ENCODE data around the gene SNX6.
"Not testable (repeated sequence)": the region's sequence is repeated elsewhere in the genome, so short reads cannot be mapped to it uniquely, and the experiment has no call there.

Gene SNX6

DNA sequence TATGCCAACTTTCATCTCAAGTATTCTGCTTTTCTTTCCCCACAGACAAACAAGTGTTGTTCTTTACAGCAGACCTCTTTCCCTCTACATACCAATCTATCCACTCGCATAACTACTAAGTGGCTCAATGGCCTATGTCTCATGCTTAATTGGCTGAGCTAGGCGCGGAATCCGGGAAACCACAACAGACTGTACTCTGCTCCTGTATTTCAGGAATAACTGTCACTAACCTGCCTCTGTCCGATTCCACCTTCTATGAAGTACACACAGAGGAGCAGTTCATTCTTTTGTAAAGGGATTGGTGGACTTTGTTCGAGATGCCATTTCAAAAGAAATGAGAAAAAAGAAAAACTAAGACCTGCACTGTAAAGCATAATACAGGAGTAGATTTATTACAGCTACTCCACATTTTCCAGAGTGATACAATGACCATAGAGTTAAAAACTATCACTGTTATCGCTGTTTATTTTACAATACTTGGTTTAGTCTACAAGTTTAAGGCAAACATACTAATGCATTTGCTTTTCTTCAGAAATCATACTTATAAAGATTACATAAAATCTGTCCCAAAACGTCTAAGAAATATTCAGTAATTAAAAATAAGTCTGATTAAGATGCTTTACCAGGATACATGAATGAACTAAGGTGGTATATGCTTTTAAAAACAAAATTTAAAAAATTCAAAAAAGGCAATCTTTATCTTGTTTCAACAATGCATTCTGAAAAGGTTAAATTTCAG lies 67.7 kb downstream of the SNX6 start:
- DNase-seq = not testable (repeated sequence)

DNA sequence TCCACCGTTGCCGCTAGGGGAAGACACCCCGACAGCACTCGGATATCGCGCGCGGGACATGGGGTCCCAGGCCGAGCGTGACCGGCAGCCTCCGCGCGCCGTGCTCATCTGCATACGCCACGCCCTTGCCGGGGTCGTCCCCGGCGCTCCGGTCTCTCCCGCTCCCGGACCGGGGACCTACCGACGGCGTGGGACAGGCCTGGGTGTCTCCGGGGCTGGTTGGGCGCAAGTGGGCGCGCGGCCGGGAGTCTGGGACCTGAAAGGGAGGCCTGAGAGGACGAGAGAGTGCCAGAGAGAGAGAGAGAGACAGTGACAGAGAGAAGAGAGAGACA lies 73.5 kb downstream of the SNX6 start:
- DNase-seq = not testable (repeated sequence)

DNA sequence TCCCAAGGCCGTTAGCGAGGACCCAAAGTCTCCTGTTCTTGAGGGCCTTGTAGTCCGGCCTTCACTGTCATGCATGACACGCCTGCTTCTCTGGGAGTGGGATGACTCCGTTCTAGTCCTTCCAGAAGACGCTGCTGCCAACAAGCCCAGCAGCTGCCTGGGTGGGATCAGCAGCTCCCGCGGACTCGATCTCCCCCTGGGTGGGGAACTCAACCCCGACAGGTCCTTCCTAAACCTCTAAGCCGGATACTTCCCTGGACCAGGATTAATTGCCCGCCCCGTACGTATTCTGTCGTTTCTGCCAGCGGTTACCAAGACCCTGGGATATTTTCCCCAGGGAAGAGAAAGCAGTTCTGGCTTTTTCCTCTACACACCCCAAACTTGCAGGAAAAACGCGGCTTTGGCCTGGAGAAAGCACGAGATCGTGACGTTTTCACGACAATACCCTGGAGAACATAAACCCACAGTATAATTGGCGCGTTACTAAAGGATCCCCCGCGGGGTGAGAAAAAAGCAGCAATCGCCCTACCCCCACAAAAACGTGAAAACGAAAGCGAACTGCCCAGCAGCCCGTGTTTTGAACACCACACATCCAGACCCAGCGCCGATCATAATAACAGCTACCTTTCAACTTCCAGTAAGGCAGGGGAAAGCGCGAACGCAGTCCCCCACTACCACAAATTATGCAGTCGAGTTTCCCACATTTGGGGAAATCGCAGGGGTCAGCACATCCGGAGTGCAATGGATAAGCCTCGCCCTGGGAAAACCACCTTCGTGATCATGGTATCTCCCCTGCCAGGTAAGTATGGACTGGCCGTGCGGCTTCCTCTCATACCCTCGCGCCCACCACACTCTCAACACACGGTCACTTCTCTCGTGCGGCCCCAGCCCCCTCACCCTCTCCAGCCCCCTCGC lies 74.1 kb downstream of the SNX6 start:
- not testable (repeated sequence) for DNase-seq

DNA sequence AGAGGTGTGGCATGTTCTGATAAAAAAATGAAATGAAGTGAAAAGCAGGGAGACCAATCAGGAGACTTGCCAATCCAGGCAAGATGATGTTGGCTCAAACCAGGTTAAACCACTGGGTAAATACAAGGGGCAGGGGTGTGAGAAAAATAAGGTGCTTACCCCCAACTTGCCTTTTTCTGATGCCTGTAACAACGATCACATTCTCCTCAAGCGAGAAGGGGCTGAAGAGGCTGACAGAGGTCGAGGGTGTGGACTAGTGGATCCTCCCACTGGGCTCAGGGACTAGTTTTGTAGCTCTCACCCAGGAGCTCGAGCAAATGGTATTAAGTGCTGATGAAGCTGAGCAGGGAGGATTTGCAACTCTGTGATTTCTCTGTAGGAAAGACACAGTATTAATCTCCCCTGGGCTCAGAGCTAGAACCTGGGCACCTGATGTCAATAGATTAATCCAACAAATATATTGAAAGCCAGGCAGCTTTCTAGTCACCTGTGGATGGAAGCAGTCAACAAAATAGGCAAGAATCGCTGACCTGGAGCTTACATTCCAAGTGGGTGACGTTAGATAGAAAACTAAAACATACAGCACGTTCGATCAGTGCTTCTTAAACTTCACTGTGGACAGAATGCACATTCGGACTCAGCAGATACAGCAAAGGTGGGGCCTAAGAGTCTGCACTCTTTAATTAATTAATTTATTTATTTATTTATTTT lies 75.3 kb downstream of the SNX6 start:
- DNase-seq = no peak

DNA sequence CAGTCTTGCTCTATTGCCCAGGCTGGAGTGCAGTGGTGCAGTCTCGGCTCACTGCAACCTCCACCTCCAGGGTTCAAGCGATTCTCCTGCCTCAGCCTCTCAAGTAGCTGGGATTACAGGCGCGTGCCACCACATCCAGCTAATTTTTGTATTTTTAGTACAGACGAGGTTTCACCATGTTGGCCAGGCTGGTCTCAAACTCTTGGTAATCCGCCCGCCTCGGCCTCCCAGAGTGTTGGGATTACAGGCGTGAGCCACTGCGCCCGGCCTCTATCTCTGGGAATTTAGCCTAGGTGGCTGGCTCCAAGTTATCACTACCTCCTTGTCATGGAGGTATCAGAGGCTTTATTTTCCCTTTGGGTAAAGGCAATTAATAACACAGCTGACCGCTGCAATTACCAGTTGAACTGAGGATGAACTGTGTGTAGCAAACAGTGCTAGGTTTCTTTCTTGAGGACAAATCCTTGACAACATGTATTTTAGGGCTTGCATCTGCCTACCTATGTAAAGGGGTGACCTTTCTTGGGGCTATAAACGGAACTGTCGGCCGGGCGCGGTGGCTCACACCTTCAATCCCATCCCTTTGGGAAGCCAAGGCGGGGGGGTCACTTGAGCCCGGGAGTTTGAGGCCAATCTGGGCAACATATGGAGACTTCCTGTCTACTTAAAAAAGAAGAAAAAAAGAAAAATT lies 80.5 kb downstream of the SNX6 start:
- DNase-seq = not testable (repeated sequence)

DNA sequence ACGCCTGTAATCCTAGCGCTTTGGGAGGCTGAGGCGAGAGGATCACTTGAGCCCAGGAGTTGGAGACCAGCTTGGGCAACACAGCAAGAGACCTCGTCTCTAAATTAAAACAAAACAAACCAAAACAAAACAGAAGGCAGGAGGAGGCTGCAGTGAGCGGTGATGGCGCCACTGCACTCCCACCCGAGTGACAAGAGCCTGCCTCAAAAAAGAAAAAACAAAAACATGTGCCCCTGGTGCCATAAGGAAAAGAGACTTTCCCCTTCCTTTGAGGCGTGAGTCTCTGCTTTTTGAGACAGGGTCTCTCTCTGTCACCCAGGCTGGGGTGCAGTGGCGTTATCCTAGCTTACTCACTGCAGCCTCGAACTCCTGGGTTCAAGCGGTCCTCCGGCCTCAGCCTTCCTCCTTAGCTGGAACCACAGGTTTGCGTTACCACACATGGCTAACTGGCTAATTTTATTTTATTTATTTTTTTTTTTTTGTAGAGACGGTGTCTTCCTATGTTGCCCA lies 81.4 kb downstream of the SNX6 start:
- no peak for DNase-seq

DNA sequence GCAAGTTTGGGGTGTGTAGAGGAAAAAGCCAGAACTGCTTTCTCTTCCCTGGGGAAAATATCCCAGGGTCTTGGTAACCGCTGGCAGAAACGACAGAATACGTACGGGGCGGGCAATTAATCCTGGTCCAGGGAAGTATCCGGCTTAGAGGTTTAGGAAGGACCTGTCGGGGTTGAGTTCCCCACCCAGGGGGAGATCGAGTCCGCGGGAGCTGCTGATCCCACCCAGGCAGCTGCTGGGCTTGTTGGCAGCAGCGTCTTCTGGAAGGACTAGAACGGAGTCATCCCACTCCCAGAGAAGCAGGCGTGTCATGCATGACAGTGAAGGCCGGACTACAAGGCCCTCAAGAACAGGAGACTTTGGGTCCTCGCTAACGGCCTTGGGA lies 82.8 kb downstream of the SNX6 start:
- DNase-seq = not testable (repeated sequence)

DNA sequence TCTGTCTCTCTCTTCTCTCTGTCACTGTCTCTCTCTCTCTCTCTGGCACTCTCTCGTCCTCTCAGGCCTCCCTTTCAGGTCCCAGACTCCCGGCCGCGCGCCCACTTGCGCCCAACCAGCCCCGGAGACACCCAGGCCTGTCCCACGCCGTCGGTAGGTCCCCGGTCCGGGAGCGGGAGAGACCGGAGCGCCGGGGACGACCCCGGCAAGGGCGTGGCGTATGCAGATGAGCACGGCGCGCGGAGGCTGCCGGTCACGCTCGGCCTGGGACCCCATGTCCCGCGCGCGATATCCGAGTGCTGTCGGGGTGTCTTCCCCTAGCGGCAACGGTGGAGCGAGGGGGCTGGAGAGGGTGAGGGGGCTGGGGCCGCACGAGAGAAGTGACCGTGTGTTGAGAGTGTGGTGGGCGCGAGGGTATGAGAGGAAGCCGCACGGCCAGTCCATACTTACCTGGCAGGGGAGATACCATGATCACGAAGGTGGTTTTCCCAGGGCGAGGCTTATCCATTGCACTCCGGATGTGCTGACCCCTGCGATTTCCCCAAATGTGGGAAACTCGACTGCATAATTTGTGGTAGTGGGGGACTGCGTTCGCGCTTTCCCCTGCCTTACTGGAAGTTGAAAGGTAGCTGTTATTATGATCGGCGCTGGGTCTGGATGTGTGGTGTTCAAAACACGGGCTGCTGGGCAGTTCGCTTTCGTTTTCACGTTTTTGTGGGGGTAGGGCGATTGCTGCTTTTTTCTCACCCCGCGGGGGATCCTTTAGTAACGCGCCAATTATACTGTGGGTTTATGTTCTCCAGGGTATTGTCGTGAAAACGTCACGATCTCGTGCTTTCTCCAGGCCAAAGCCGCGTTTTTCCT lies 83.4 kb downstream of the SNX6 start:
- DNase-seq = not testable (repeated sequence)

DNA sequence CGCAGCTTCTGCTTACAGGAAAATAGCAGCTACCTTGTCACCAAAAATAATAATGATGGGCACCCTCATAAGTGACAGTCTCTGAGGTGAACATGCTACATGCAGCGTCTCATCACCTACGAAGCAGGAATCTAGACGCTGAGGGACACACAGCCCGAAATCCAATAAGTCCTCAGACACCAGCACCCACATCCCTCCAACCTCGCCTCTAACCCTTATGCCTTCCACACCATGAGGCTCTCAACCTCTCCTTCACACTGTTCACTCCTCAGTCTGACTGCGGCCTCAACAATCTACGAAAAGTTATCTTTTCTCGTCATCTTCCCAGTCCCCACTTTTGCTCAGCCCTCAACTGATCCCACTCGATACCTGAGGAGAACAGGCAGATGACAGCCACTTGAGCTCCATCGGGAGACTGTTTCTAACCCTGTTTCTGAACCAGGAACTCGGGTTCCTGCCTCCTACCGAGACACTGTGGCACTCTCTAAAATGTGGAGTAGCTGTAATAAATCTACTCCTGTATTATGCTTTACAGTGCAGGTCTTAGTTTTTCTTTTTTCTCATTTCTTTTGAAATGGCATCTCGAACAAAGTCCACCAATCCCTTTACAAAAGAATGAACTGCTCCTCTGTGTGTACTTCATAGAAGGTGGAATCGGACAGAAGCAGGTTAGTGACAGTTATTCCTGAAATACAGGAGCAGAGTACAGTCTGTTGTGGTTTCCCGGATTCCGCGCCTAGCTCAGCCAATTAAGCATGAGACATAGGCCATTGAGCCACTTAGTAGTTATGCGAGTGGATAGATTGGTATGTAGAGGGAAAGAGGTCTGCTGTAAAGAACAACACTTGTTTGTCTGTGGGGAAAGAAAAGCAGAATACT lies 89.5 kb downstream of the SNX6 start:
- not testable (repeated sequence) for DNase-seq

DNA sequence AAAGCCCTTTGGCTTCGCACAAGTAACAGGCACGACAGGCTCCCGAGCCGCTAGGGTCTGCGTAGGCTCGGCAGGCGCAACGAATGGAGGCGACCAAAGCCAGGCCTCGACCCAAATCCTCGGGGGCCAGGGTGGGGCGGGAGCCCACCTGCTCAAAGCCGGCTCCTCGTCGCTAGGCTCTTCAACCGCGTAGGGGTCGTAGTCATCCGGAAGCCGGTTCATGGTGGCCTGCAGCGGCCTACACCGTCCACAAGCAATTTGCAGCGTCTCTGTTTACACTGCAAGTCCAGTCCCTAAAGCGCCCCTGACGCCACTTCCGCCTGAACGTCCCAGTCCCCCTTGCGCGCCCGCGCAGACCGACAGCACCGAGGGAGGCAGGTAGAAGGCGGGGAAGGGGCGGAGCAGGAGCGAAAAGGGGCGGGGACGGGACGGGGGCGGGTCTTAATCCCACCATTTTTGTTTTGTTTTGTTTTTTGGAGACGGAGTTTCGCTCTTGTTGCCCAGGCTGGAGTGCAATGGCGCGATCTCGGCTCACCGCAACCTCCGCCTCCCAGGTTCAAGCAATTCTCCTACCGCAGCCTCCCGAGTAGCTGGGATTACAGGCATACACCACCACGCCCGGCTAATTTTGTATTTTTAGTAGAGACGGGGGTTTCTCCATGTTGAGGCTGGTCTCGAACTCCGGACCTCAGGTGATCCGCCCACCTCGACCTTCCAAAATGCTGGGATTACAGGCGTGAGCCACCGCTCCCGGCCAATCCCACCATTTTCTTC lies 90.4 kb downstream of the SNX6 start, which contains the start of gene EAPP:
Gene EAPP (minus strand): TSS at position 295 of the 774 bp plus-strand sequence. CDS start 73 bp downstream, at position 222.
- peak; percentile 88 for DNase-seq

DNA sequence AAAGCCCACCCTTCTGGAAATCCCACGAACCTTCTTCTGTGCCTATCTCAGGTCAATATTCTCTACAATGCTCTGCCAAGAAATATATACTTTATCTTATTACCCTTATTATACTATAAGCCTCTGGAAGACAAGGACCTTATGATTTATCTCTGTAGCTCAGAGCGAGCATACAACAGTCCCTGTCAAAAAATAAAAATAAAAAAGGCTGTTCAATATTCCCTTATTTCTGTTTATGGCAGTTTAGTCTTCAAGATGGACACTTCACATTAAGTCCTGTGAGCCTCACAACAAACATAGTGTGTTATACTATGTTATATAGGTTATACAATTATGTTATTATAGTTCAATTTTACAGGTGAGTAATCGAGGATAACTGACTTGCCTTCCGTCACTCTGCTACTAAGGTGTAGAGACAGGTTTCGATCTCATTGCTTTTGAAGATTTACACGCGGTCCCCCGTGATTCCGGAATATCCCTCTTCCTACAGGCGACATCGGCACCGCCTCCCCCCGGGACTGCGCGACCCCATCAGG lies 91.0 kb downstream of the SNX6 start:
- no peak for DNase-seq

DNA sequence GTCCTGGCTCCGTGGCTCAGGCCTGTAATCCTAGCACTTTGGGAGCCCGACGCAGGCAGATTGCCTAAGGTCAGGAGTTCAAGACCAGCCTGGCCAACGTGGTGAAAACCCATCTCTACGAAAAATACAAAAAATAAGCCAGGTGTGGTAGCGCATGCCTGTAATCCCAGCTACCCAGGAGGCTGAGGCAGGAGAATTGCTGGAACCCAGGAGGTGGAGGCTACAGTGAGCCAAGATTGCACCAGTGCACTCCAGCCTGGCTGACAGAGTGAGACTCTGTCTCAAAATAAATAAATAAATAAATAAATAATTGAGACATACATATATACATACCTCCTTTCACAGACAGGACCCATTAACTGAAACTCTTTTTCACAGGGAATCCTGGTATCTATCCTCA lies 91.9 kb downstream of the SNX6 start:
- DNase-seq = not testable (repeated sequence)

DNA sequence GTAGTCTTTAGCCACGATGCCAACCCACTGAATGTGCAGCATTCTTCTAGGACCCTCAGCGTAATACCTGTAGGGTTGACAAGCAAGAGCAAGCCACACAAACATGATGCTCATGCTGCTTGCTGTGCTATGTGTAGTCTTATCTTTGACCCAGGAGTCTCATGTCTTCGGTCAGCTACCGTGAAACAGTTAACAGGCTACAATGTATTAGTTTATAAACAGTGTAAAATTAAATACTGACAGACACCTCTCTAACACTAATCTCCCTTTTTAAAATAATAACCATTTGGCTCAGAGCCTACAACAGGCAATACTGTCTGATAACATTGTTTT lies 92.3 kb downstream of the SNX6 start:
- no peak for DNase-seq

DNA sequence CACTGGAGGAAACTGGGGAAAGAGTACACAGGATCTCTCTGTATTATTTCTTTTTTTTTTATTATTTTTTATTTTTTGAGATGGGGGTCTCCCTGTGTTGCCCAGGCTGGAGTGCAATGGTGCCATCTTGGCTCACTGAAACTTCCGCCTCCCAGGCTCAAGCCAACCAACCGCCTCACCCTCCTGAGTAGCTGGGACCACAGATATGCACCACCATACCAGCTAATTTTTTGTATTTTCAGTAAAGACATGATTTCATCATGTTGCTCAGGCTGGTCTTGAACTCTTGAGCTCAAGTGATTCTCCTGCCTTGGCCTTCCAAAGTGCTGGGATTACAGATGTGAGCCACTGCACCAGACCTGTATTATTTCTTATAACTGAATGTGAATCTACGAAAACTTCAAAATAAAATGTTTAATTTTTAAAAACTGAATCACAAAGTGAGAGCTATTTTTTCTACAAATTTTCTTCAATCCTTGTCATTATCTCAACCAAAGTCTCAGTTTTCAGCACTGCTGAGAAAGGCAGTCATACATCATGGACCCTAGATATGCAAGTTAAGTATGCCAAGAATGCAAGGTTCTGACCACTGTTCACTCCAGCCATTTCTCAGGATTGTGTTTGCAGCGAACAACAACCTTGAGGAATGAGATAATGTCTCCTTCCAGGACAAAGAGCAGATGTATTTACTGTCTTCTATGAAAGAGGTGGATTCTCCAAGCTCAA lies 92.8 kb downstream of the SNX6 start:
- DNase-seq = no peak

DNA sequence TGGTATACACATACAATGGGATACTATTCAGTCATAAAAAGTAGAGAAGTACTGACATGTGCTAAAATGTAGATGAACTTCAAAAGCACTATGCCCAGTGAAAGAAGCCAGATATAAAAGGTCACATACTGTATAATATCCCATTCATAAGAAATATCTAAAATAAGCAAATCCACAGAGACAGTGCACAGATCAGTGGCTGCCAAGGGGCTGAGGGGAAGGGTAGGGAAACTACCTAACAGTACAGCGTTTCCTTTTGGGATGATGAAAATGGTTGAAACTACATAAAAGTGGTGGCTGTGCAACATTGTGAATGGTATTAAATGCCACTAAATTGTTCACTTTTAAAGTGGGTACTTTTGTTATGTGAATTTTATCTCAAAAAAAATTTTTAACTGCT lies 102.4 kb downstream of the SNX6 start:
- DNase-seq = no peak

DNA sequence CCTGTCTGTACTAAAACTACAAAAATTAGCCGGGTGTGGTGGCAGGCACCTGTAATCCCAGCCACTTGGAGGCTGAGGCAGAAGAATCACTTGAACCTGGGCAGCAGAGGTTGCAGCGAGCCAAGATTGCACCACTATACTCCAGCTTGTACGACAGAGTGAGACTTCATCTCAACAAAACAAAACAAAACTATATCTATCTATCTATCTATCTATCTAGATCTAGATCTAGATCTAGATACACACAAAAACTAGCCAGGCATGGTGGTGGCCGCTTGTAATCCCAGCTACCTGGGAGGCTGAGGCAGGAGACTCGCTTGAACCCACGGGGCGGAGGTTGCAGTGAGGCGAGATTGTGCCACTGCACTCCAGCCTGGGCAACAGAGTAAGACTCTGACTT lies 105.7 kb downstream of the SNX6 start:
- not testable (repeated sequence) for DNase-seq

DNA sequence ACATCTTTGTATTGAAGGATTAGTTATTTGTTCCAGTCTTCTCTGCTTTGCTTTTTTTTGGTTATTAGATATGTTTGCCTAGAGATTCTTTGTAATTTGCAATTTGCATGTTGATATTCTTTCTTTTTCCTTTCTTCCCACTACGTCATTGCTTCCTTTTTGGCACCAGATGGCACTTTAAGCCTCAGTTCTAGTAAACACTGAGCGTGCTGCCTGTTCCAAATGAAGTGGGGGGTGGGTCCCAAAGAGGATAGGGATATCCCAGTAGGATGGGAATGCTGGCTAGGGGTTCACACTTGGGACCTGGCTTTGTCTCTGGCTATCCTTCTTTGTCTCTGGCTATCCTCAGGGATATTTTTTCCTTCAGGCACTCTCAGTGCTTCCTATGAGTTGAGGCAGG lies 107.5 kb downstream of the SNX6 start:
- DNase-seq = no peak

DNA sequence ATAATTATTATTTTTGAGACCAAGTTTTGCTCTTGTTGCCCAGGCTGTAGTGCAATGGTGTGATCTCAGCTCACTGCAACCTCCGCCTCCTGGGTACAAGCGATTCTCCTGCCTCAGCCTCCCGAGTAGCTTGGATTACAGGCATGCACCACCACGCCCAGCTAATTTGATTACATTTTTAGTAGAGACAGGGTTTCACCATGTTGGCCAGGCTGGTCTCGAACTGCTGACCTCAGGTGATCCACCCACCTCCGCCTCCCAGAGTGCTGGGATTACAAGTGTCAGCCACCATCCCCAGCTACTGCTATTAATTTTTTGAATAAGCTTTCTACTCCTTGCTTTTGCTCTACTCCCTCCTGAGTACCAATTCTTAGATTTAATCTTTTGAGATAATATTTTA lies 108.9 kb downstream of the SNX6 start:
- DNase-seq = not testable (repeated sequence)
